Measurements from ENCODE around the gene TRABD.

GRCh38 chr22:50203288-50203687, 17.6 kb downstream of the TRABD start:
- no peak for TF ChIP-seq CTCF (conservative IDR thresholded peaks at IDR 0.05)
- TF ChIP-seq ZFX (IDR thresholded peaks at IDR 0.05): no peak

Data from C4-2B (cell line).